Measurements from ENCODE around the gene RET.

Gene RET

GRCh38 chr10:43064331-43065075 lies 12.4 kb upstream of the RET start:
- DNase-seq: no peak

GRCh38 chr10:43065234-43065633 lies 11.6 kb upstream of the RET start:
- no peak for DNase-seq

GRCh38 chr10:43065761-43066160 lies 11.1 kb upstream of the RET start:
- DNase-seq: no peak

GRCh38 chr10:43066481-43066880 lies 10.4 kb upstream of the RET start:
- DNase-seq: no peak

GRCh38 chr10:43067391-43068135 lies 9.3 kb upstream of the RET start:
- DNase-seq: no peak

GRCh38 chr10:43068136-43068395 lies 8.8 kb upstream of the RET start:
- DNase-seq: no peak

- no peak for DNase-seq
These were observed 8.2 kb upstream of the RET start for GRCh38 chr10:43068471-43069210.

GRCh38 chr10:43069211-43069515 lies 7.7 kb upstream of the RET start:
- DNase-seq: no peak

GRCh38 chr10:43069579-43069978 lies 7.3 kb upstream of the RET start:
- DNase-seq: no peak

GRCh38 chr10:43070121-43071085 lies 6.5 kb upstream of the RET start:
- DNase-seq: no peak

- no peak for DNase-seq
These were observed 4.8 kb upstream of the RET start for GRCh38 chr10:43071865-43072650.

GRCh38 chr10:43073191-43073590 lies 3.7 kb upstream of the RET start:
- DNase-seq: no peak

- no peak for DNase-seq
These were observed 3.1 kb upstream of the RET start for GRCh38 chr10:43073721-43074120.

- no peak for DNase-seq
These were observed 2.5 kb upstream of the RET start for GRCh38 chr10:43074409-43074808.

GRCh38 chr10:43074827-43075611 lies 1.9 kb upstream of the RET start:
- no peak for DNase-seq

- no peak for DNase-seq
These were observed 1.3 kb upstream of the RET start for GRCh38 chr10:43075612-43076003.

- DNase-seq: no peak
These were observed 476 bp upstream of the RET start for GRCh38 chr10:43076311-43076875.

GRCh38 chr10:43077421-43078171 lies 727 bp downstream of the RET start:
- DNase-seq: no peak

- DNase-seq: no peak
These were observed 1.5 kb downstream of the RET start for GRCh38 chr10:43078175-43078985.

- no peak for DNase-seq
These were observed 2.1 kb downstream of the RET start for GRCh38 chr10:43078986-43079273.

All from NCI-H1694 (cell line).